Heart left ventricle (tissue), 13 donors: Measurements from ENCODE around the gene ZBTB7C.

Experiments
- POLR2A ChIP-seq, 2 donors: fragments of 450-650 bp; IDR thresholded peaks; one replicate each; pipeline ENCODE4 v1.6.1; 2017; ENCODE audit warnings: antibody characterized with exemption in 2 of 2, mild to moderate bottlenecking in 2 of 2, moderate library complexity in 2 of 2
- TF ChIP-seq, protein P1 (sequence below), 12 donors: fragments of 200-600 bp; sonication (generic) in 4 of 12; IDR thresholded peaks; one replicate each; pipeline versions ENCODE4 v1.5.0 to v1.8.0; 2018 to 2022; ENCODE audit warnings: antibody characterized with exemption in 12 of 12, mild to moderate bottlenecking in 5 of 12
- donor health status: ischemic (EF 13 %, LVEDD 7.1; RV severe dilation, severe dysfunction).
- donor health status: DM: no; HTN: yes; CAD: no.
- donor health status: DM: no; HTN: no; CAD: no.
- donor health status: ischemic (EF 25% LVEDD 6.9; RV normal size, moderate dysfunction).
- donor health status: ischemic (EF 25% LVEDD 5.7; RV mildly dilated, moderate dysfunction).
- donor health status: ischemic (EF 35%, LVEDD 5.7; RV mildly dilated, moderate dysfunction).
- donor health status: nonischemic (EF 11% LVEDD 7.7; RV severe dilation, severe dysfunction).
- donor health status: DM: yes; HTN: yes; CAD: no.
- donor health status: PGD.
- donor health status: ischemic (EF 29% LVEDD 5.4; RV normal size, mild dysfunction).
- donor health status: nonischemic (EF 23%, LVEDD 6.1; RV moderate dilation, normal function).

DNA sequence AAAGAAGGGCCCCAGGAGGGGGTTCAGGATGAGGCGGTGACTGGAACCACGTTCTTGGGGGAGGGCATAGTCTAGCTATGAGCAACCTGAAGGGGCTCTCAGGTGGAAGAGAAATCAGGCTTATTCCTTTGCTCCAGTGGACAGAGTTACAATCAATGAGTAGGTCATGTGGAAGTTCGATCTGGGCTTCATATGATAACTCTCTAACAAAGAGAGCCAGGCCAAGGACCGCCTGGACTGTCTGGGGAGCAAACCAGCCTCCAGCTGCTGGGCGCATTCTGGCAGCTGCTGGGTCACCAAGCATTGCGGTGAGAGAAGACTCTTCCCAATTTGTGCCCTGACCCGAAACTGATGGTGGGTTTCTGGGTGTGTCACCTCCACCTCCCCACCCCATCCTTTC is 298.4 kb downstream of the ZBTB7C start:
- TF ChIP-seq, protein P1, sequence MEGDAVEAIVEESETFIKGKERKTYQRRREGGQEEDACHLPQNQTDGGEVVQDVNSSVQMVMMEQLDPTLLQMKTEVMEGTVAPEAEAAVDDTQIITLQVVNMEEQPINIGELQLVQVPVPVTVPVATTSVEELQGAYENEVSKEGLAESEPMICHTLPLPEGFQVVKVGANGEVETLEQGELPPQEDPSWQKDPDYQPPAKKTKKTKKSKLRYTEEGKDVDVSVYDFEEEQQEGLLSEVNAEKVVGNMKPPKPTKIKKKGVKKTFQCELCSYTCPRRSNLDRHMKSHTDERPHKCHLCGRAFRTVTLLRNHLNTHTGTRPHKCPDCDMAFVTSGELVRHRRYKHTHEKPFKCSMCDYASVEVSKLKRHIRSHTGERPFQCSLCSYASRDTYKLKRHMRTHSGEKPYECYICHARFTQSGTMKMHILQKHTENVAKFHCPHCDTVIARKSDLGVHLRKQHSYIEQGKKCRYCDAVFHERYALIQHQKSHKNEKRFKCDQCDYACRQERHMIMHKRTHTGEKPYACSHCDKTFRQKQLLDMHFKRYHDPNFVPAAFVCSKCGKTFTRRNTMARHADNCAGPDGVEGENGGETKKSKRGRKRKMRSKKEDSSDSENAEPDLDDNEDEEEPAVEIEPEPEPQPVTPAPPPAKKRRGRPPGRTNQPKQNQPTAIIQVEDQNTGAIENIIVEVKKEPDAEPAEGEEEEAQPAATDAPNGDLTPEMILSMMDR (IDR thresholded peaks at IDR 0.05): no peak
- no peak for TF ChIP-seq POLR2A (IDR thresholded peaks at IDR 0.05)
